Stimulated activated CD8-positive, alpha-beta memory T cell treated with anti-CD3 and anti-CD28 coated beads, Interleukin-7, amount 100 ng/mL, for 4 hours (primary cell): ENCODE results near the gene MYRFL.
"Not testable (repeated sequence)": the region's sequence is repeated elsewhere in the genome, so short reads cannot be mapped to it uniquely, and the experiment has no call there.

Source experiments
- DNase-seq, 2 donors: peaks; one replicate each; pipeline ENCODE4 v3.0.0-alpha.2; 2020; ENCODE audit warnings: low read depth in 2 of 2

MYRFL gene

GRCh38 chr12:69988481-69989321 is 163.7 kb downstream of the MYRFL start:
- no peak for DNase-seq

GRCh38 chr12:69991690-69992288 is 166.8 kb downstream of the MYRFL start:
- DNase-seq, result no peak

- DNase-seq, result no peak
Measured at GRCh38 chr12:69993433-69993832, 168.4 kb downstream of the MYRFL start.

GRCh38 chr12:69994086-69994485 is 169.1 kb downstream of the MYRFL start:
- DNase-seq, result not testable (repeated sequence)

GRCh38 chr12:69994724-69995173 is 169.7 kb downstream of the MYRFL start:
- no peak for DNase-seq

GRCh38 chr12:69996241-69996640 is 171.2 kb downstream of the MYRFL start:
- no peak for DNase-seq

GRCh38 chr12:69996722-69997121 is 171.7 kb downstream of the MYRFL start:
- no peak for DNase-seq

GRCh38 chr12:69998011-69998410 is 173.0 kb downstream of the MYRFL start:
- no peak for DNase-seq

- no peak for DNase-seq
Measured at GRCh38 chr12:69998922-69999321, 173.9 kb downstream of the MYRFL start.

- no peak for DNase-seq
Measured at GRCh38 chr12:69999561-69999960, 174.5 kb downstream of the MYRFL start.

GRCh38 chr12:70002097-70002911 is 177.3 kb downstream of the MYRFL start:
- DNase-seq, result no peak

GRCh38 chr12:70002912-70003255 is 177.9 kb downstream of the MYRFL start:
- no peak for DNase-seq

GRCh38 chr12:70005864-70006618 is 181.0 kb downstream of the MYRFL start:
- no peak for DNase-seq

- no peak for DNase-seq
Measured at GRCh38 chr12:70006619-70006973, 181.6 kb downstream of the MYRFL start.

GRCh38 chr12:70007687-70008086 is 182.7 kb downstream of the MYRFL start:
- DNase-seq, result no peak
